DND-41 (cell line): Measurements from ENCODE around the gene OASL.

Source experiments
- ATAC-seq: fragments of 200-7000 bp; cut with Tn5 transposase; 3 replicates; pipeline ENCODE4 v1.9.1; 2021; ENCODE audit warnings: low read depth; ENCODE audit not compliant: insufficient read depth
- DNase-seq: peaks from one replicate; pipeline ENCODE4 v3.0.0-alpha.2; 2020
- H2AFZ ChIP-seq: 2 replicates; pipeline ENCODE4 v1.6.0; 2012; ENCODE audit warnings: low read depth, low read length
- H3K27ac ChIP-seq: 2 replicates; pipeline ENCODE4 v1.5.1; 2012; ENCODE audit warnings: low read length, inconsistent platforms
- H3K27me3 ChIP-seq: fragments of 200-600 bp; sonication (generic); 2 replicates; pipeline ENCODE4 v1.6.0; 2012; ENCODE audit warnings: low read length, mild to moderate bottlenecking, inconsistent platforms; ENCODE audit not compliant: insufficient read depth, poor library complexity
- H3K36me3 ChIP-seq: 2 replicates; pipeline ENCODE4 v1.5.1; 2012; ENCODE audit warnings: low read length, inconsistent platforms; ENCODE audit not compliant: insufficient read depth
- H3K4me1 ChIP-seq: 2 replicates; pipeline ENCODE4 v1.5.1; 2012; ENCODE audit warnings: mild to moderate bottlenecking, low read length; ENCODE audit not compliant: insufficient read depth
- H3K4me2 ChIP-seq: 2 replicates; pipeline ENCODE4 v1.6.0; 2012; ENCODE audit warnings: mild to moderate bottlenecking, moderate library complexity, low read length, inconsistent platforms; ENCODE audit not compliant: insufficient read depth
- H3K4me3 ChIP-seq, 2 experiments: fragments of 200-600 bp in 1 of 2; shearing (Covaris generic) in 1 of 2; 2 replicates each; pipeline ENCODE4 v1.5.1; 2012 to 2016; ENCODE audit warnings: inconsistent platforms in 2 of 2, low read length in 2 of 2, mild to moderate bottlenecking in 2 of 2, low read depth in 1 of 2, moderate library complexity in 1 of 2
- H3K79me2 ChIP-seq: 2 replicates; pipeline ENCODE4 v1.6.0; 2012; ENCODE audit warnings: low read length, inconsistent platforms; ENCODE audit not compliant: insufficient read depth
- H3K9ac ChIP-seq: 2 replicates; pipeline ENCODE4 v1.6.0; 2012; ENCODE audit warnings: low read depth, mild to moderate bottlenecking, inconsistent platforms, low read length, moderate library complexity
- H3K9me3 ChIP-seq: 2 replicates; pipeline ENCODE4 v1.5.1; 2012; ENCODE audit warnings: low read length, moderate library complexity, mild to moderate bottlenecking, inconsistent platforms; ENCODE audit not compliant: insufficient read depth, severe bottlenecking
- H4K20me1 ChIP-seq: 2 replicates; pipeline ENCODE4 v1.6.0; 2012; ENCODE audit warnings: low read length; ENCODE audit not compliant: insufficient read depth
- CTCF ChIP-seq: IDR thresholded peaks from 2 replicates; pipeline ENCODE4 v1.5.1; 2012; ENCODE audit warnings: borderline replicate concordance, low read length, moderate library complexity, mild to moderate bottlenecking; ENCODE audit not compliant: poor library complexity, severe bottlenecking; ENCODE audit errors: extremely low read depth
- EZH2 ChIP-seq: IDR thresholded peaks from 3 replicates; pipeline ENCODE4 v1.6.1; 2012; ENCODE audit warnings: borderline replicate concordance, low read depth, mild to moderate bottlenecking, moderate library complexity, low read length, inconsistent platforms; ENCODE audit not compliant: severe bottlenecking

Gene OASL

DNA sequence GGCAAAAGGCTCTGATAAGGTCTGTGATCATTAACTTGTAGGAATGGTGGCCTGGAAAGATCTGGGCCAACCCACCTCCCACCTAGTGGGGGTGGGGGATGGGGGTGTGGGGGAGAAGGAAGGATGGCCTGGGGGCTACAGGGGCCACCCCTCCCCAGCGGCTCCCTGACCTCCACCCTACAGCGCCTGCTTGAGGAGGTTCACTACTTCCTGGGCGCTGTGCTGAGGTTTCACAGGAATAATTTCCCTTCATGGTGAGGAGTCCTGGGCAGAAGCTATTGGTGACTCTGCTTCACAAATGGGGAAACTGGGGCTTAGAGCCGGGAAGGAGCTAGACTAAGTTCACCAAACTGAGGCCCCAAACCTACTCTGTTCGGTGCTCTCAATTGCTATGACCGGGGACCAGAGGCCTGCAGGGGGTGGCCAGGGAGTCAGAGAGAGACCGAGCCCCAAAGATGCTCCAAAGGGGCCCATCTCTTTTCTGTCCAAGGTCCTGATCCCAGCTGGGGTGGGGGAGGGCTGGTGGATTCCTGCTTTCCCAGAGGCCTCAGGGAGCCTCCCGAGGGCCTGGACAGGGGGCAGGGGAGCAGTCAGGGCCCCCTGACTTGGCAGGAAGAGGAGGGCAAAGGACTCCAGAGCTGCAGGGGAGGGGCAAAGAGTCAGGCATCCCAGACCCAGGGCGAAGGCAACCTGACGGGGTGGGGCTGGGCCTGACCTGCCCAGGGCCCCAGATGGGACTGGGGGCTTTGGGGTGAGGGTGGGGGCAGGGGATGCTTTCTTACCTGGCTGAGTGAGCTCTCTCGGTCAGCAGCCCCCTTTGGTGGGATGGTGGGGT, 59.0 kb downstream of the OASL start:
- Histone ChIP-seq H3K9ac (no peak overlapping the region), H3K4me2 (no peak overlapping the region), H3K27me3 (no peaks in the 10 kb centered on the region), H4K20me1 (no peaks in the 10 kb centered on the region), H3K4me3 (no peak overlapping the region), H2AFZ (no peak overlapping the region), H3K79me2 (no peaks in the 10 kb centered on the region), H3K27ac (no peak overlapping the region), H3K36me3 (no peaks in the 10 kb centered on the region), H3K4me1 (no peaks in the 10 kb centered on the region), H3K9me3 (no peaks in the 10 kb centered on the region)
- TF ChIP-seq CTCF (no peak), EZH2 (no peak)
- DNase-seq (no peak), ATAC-seq (no peak)

DNA sequence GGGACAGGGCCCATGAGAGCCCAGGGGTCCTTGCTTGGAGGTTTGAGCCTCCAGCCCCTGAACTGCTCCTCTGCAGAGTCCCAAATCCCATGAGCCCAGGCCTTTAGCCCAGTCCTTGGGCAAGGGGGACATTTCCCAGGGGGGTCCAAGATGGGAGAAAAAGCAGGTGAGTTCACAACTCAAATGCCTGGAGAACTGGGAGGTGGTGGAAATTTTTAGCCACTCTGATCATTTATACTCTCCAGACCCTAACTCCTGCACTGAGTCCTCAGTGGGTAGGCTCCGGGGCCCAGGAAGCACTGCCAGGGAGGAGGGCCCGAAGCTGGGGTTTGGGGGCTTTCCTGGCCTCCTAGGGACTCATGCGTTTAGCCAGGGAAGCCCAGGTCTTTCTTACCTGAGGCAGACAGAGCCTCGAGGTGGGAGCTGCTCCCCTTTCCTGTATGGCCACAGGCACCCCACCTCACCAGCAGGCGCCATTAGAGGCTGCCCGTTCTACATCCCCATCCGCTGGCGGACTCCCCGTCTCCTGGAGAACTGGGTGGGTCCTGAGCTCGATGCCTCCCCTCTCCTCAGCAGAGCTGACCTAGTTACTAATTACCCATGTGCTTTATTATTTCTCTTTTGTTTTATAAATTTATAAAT, 59.7 kb downstream of the OASL start:
- Histone ChIP-seq H3K79me2 (no peaks in the 10 kb centered on the region), H3K27me3 (no peaks in the 10 kb centered on the region), H3K4me1 (no peaks in the 10 kb centered on the region), H3K27ac (no peak overlapping the region), H3K4me3 (no peak overlapping the region), H3K36me3 (no peaks in the 10 kb centered on the region), H3K9me3 (no peaks in the 10 kb centered on the region), H3K4me2 (no peak overlapping the region), H4K20me1 (no peaks in the 10 kb centered on the region), H3K9ac (no peak overlapping the region), H2AFZ (no peak overlapping the region)
- no peak for TF ChIP-seq CTCF
- TF ChIP-seq EZH2 = no peak
- no peak for ATAC-seq
- DNase-seq = no peak

- no peaks in the 10 kb centered on the region for H3K4me1 ChIP-seq
Measured at GRCh38 chr12:120978296-120979219, 60.5 kb downstream of the OASL start, which contains the start of gene HNF1A. HNF1A (plus strand) TSS chr12:120978543; CDS start chr12:120978769, 226 bp downstream.

More at GRCh38 chr12:120978296-120979219, 60.5 kb downstream of the OASL start, which contains the start of gene HNF1A:
- no peaks in the 10 kb centered on the region for H3K79me2 ChIP-seq
- H3K4me3 ChIP-seq = no peak within 1 kb of the TSS
- DNase-seq = no peak
- no peak for ATAC-seq
- no peak within 1 kb of the TSS for H3K27ac ChIP-seq
- H3K9ac ChIP-seq = no peak within 1 kb of the TSS
- H3K27me3 ChIP-seq = no peaks in the 10 kb centered on the region
- H4K20me1 ChIP-seq = no peaks in the 10 kb centered on the region
- TF ChIP-seq EZH2 (no peak), CTCF (no peak)
- no peaks in the 10 kb centered on the region for H3K9me3 ChIP-seq
- no peak within 1 kb of the TSS for H3K4me2 ChIP-seq
- H3K36me3 ChIP-seq = no peaks in the 10 kb centered on the region
- H2AFZ ChIP-seq = no peak within 1 kb of the TSS
